ENCODE results near the gene SP100. TPM values are rescaled to one million over a fixed set of nuclear protein-coding genes. Genes with fewer than 3 reads are reported as not detected.
"Not testable (repeated sequence)": the region's sequence is repeated elsewhere in the genome, so short reads cannot be mapped to it uniquely, and the experiment has no call there.

Gene SP100
- total RNA-seq, 4 donors from 2014 or later: 65.9 to 197 (median 123) TPM

GRCh38 chr2:230471074-230471473, 55.1 kb downstream of the SP100 start:
- no peaks in the 10 kb centered on the region for H3K4me1 ChIP-seq
- H3K27me3 ChIP-seq: no peaks in the 10 kb centered on the region
- no peaks in the 10 kb centered on the region for H3K9me3 ChIP-seq
- H3K4me3 ChIP-seq: no peak overlapping the region
- intact Hi-C loops (cut with DNase I; ENCODE audit: low total_unique reads): no loop called here
- H3K27ac ChIP-seq: no peak overlapping the region
- no peak for DNase-seq
- H3K36me3 ChIP-seq: no peaks in the 10 kb centered on the region
- TF ChIP-seq POLR2A (IDR thresholded peaks at IDR 0.05) (no peak), CTCF (IDR thresholded peaks at IDR 0.05) (no peak)

GRCh38 chr2:230472621-230473018, 56.6 kb downstream of the SP100 start:
- Histone ChIP-seq H3K27me3 (no peaks in the 10 kb centered on the region), H3K4me3 (no peak overlapping the region), H3K36me3 (no peaks in the 10 kb centered on the region), H3K9me3 (no peaks in the 10 kb centered on the region), H3K4me1 (no peaks in the 10 kb centered on the region), H3K27ac (no peak overlapping the region)
- no peak for DNase-seq
- TF ChIP-seq CTCF (IDR thresholded peaks at IDR 0.05) (no peak), POLR2A (IDR thresholded peaks at IDR 0.05) (no peak)
- intact Hi-C loops (cut with DNase I; ENCODE audit: low total_unique reads): no loop called here

GRCh38 chr2:230473378-230473777, 57.4 kb downstream of the SP100 start:
- intact Hi-C loops (cut with DNase I; ENCODE audit: low total_unique reads): no loop called here
- Histone ChIP-seq H3K27ac (no peak overlapping the region), H3K9me3 (no peaks in the 10 kb centered on the region), H3K4me1 (no peaks in the 10 kb centered on the region), H3K4me3 (no peak overlapping the region), H3K27me3 (no peaks in the 10 kb centered on the region), H3K36me3 (no peaks in the 10 kb centered on the region)
- no peak for TF ChIP-seq POLR2A (IDR thresholded peaks at IDR 0.05)
- no peak for TF ChIP-seq CTCF (IDR thresholded peaks at IDR 0.05)
- no peak for DNase-seq

- H3K4me3 ChIP-seq: no peak overlapping the region
- intact Hi-C loops (cut with DNase I; ENCODE audit: low total_unique reads): no loop called here
- no peak for DNase-seq
- TF ChIP-seq POLR2A (IDR thresholded peaks at IDR 0.05): no peak
- TF ChIP-seq CTCF (IDR thresholded peaks at IDR 0.05): no peak
- no peaks in the 10 kb centered on the region for H3K36me3 ChIP-seq
- no peak overlapping the region for H3K27ac ChIP-seq
- H3K9me3 ChIP-seq: no peaks in the 10 kb centered on the region
- H3K27me3 ChIP-seq: no peaks in the 10 kb centered on the region
- H3K4me1 ChIP-seq: no peaks in the 10 kb centered on the region
Observed at GRCh38 chr2:230475143-230475542, 59.1 kb downstream of the SP100 start.

GRCh38 chr2:230485801-230486341, 69.9 kb downstream of the SP100 start:
- no peaks in the 10 kb centered on the region for H3K27me3 ChIP-seq
- intact Hi-C loops (cut with DNase I; ENCODE audit: low total_unique reads): no loop called here
- DNase-seq: no peak
- TF ChIP-seq CTCF (IDR thresholded peaks at IDR 0.05): no peak
- H3K4me1 ChIP-seq: no peaks in the 10 kb centered on the region
- H3K9me3 ChIP-seq: no peaks in the 10 kb centered on the region
- no peak overlapping the region for H3K27ac ChIP-seq
- no peak overlapping the region for H3K4me3 ChIP-seq
- H3K36me3 ChIP-seq: no peaks in the 10 kb centered on the region

- not testable (repeated sequence) for H3K36me3 ChIP-seq, H3K9me3 ChIP-seq
Observed at GRCh38 chr2:230491219-230491618, 75.2 kb downstream of the SP100 start.

More at GRCh38 chr2:230491219-230491618, 75.2 kb downstream of the SP100 start:
- H3K4me3 ChIP-seq; intact Hi-C loops (cut with DNase I; ENCODE audit: low total_unique reads); H3K27me3 ChIP-seq; DNase-seq; H3K27ac ChIP-seq; H3K4me1 ChIP-seq: not testable (repeated sequence)

Measured in uterus (tissue), 4 donors.